Mesothelial cell of epicardium (in vitro differentiated cells): ENCODE results near the gene VAMP7. TPM values are rescaled to one million over a fixed set of nuclear protein-coding genes. Genes with fewer than 3 reads are reported as not detected.

Source experiments
- DNase-seq, 2 experiments: peaks; one replicate each; pipeline ENCODE4 v3.0.0; 2021; ENCODE audit warnings: low spot score in 2 of 2; ENCODE audit not compliant: unreplicated experiment in 2 of 2
- H3K27ac Mint-ChIP-seq: 2 replicates; pipeline ENCODE4 v1.8.0; 2021; ENCODE audit warnings: mixed read lengths
- H3K27me3 Mint-ChIP-seq: 2 replicates; pipeline ENCODE4 v1.8.0; 2021; ENCODE audit warnings: low read depth, mixed read lengths
- H3K36me3 Mint-ChIP-seq: 2 replicates; pipeline ENCODE4 v1.8.0; 2021; ENCODE audit warnings: mixed read lengths
- H3K4me1 Mint-ChIP-seq: 2 replicates; pipeline ENCODE4 v1.8.0; 2021; ENCODE audit warnings: mixed read lengths
- H3K4me3 Mint-ChIP-seq: 2 replicates; pipeline ENCODE4 v1.8.0; 2021; ENCODE audit warnings: mild to moderate bottlenecking, moderate library complexity, mixed read lengths
- H3K9me3 Mint-ChIP-seq: 2 replicates; pipeline ENCODE4 v1.8.0; 2021; ENCODE audit warnings: mixed read lengths
- total RNA-seq: library from RNA; stranded (reverse); gene quantifications from 3 replicates; pipeline ENCODE4 v1.2.1, GENCODE V29; 2021
- TF ChIP-seq, protein P1 (sequence below): fragments of 200-600 bp; sonication (generic); IDR thresholded peaks from one replicate; pipeline ENCODE4 v1.5.0; 2021; ENCODE audit warnings: antibody characterized with exemption; ENCODE audit not compliant: unreplicated experiment

The VAMP7 gene
- total RNA-seq, 1 donor from 2014 or later: 20.5 TPM

DNA sequence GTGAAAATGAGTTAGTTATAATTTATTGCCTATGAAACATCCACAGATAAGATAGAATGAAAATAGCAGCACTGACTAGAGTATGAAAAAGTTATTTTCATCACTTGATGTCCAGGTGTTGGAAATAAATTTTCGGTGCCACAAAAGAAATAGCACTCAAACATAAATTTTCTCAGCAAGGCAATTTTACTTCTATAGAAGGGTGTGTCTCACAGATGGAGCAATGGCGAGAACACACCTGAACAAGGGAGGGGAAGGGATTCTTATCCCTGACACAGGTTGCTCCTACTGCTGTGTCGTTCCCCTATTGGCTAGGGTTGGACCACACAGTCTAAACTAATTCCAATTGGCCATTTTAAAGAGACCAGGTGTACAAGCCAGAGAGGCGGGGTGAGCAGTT is 13.3 kb upstream of the VAMP7 start:
- Mint-ChIP-seq H3K4me1 (no peaks in the 10 kb centered on the region), H3K4me3 (no peak overlapping the region), H3K27ac (no peak overlapping the region), H3K27me3 (no peaks in the 10 kb centered on the region), H3K9me3 (peaks cover 44% of the 10 kb centered on the region), H3K36me3 (no peaks in the 10 kb centered on the region)
- DNase-seq: no peak
- TF ChIP-seq, protein P1, sequence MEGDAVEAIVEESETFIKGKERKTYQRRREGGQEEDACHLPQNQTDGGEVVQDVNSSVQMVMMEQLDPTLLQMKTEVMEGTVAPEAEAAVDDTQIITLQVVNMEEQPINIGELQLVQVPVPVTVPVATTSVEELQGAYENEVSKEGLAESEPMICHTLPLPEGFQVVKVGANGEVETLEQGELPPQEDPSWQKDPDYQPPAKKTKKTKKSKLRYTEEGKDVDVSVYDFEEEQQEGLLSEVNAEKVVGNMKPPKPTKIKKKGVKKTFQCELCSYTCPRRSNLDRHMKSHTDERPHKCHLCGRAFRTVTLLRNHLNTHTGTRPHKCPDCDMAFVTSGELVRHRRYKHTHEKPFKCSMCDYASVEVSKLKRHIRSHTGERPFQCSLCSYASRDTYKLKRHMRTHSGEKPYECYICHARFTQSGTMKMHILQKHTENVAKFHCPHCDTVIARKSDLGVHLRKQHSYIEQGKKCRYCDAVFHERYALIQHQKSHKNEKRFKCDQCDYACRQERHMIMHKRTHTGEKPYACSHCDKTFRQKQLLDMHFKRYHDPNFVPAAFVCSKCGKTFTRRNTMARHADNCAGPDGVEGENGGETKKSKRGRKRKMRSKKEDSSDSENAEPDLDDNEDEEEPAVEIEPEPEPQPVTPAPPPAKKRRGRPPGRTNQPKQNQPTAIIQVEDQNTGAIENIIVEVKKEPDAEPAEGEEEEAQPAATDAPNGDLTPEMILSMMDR: no peak

DNA sequence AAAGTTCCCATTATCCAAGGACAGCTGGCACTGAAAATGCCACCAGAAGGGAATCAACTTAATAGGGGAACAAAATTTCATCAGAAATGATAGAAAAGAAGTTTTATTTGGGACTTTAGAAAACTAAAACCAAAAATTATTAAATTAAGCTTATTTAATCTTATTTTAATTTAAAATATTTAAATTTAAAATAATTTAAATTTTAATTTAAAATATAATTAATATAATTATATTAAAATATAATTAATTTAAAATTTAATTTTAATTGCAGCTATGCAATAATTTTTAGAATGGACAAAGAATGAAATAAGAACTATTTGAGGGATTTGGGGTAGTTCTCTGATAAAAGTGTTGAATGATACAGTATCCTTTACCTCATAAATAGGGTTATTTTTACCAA is 10.2 kb upstream of the VAMP7 start:
- Mint-ChIP-seq H3K27me3 (no peaks in the 10 kb centered on the region), H3K4me1 (no peaks in the 10 kb centered on the region), H3K36me3 (no peaks in the 10 kb centered on the region), H3K4me3 (no peak overlapping the region), H3K9me3 (peaks cover 34% of the 10 kb centered on the region), H3K27ac (no peak overlapping the region)
- DNase-seq: no peak
- TF ChIP-seq, protein P1: no peak

DNA sequence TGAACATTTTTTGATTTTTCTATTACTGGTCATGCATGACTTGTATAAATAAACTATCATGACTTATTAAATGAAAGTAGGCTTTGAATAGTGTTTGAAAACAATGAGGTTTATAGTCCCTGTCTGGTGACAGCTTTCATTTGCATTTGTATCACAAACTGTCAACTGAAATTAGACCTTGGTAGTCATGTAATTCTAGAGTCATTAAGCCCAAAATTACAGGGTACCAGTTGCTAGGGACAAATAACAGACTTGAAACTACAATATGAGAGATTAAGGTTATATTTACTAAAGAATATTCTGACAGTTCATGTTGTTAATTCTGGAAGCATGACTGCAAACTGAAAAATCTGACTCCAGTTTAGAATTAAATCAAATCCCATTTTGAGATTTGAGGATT is 9.2 kb upstream of the VAMP7 start:
- DNase-seq: no peak
- Mint-ChIP-seq H3K36me3 (no peaks in the 10 kb centered on the region), H3K27ac (no peak overlapping the region), H3K27me3 (no peaks in the 10 kb centered on the region), H3K9me3 (peaks cover 29% of the 10 kb centered on the region), H3K4me3 (no peak overlapping the region), H3K4me1 (no peaks in the 10 kb centered on the region)
- TF ChIP-seq, protein P1: no peak

DNA sequence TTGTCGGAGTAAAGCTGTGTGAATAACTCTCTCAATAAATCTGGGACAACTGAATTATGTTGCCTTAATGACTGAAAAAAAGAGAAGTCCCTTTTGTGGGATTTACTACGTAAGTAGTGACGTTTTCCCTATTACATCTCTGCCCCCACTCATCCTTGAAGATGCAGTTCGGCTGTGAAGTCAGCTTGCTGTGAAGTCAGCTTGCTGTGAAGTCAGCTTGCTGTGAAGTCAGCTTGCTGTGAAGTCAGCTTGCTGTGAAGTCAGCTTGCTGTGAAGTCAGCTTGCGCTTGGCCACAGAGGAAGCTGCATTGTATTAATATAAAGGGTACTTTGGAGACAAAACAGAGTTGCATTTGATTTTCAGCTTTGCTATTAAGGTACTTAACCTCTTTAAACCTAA is 8.0 kb upstream of the VAMP7 start:
- Mint-ChIP-seq H3K27ac (no peak overlapping the region), H3K36me3 (no peaks in the 10 kb centered on the region), H3K27me3 (no peaks in the 10 kb centered on the region), H3K4me1 (no peaks in the 10 kb centered on the region), H3K9me3 (peaks cover 20% of the 10 kb centered on the region), H3K4me3 (no peak overlapping the region)
- DNase-seq: no peak
- TF ChIP-seq, protein P1: no peak

DNA sequence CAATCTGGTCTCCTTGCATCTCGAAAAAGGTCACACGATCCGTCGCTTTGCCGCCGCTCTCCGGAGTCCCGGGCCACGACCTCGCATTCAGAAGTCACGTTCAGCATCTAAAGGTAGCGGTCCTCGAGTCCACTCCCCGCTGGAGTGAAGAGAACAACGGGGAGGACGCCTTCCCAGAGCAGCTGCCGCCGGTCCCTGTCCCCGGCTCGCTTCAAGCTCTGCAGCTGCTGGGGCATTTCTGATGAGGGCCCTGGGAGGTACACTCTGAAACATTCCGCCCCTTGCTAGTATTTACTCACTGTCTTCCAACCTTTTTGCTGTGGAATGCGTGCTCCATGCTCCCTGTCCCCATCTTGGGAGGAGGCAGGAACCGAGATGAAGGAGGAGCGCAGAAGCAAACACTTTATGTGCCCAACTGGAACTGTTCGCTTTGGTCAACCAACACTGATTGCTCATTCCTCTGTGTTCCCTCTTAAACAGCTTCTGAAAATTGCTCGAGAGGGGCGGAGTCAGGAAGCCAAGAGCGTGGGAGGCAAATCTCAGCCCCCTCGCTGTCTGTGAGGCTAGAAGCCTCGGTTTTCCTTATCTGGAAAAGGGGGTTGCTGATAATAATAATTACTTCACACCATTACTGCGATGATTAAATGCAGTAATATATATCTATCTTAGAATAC is 6.4 kb upstream of the VAMP7 start:
- TF ChIP-seq, protein P1: no peak
- Mint-ChIP-seq H3K36me3 (no peaks in the 10 kb centered on the region), H3K9me3 (peaks cover 9% of the 10 kb centered on the region), H3K4me3 (no peak overlapping the region), H3K27ac (no peak overlapping the region), H3K4me1 (no peaks in the 10 kb centered on the region), H3K27me3 (no peaks in the 10 kb centered on the region)
- no peak for DNase-seq

DNA sequence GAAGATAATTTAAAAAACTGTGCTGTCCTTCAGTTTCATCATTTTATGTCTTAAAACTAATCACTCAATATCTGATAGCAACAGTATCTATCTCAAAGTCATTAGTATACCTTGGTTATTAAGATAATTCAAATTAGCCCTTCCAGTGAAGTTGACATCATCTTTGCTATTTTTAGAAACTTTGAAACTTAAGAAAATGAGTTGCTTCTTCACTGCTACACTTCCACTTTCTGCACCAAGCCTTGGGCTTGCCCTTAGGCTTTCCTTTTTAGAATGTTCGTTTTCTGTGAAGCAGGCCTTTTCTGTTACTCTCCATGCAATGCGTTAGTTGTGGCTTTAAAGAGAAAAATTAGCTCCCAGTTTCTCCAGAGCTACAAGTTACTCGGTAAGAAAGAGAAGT is 4.4 kb upstream of the VAMP7 start:
- Mint-ChIP-seq H3K4me3 (no peak overlapping the region), H3K4me1 (peaks cover 1% of the 10 kb centered on the region), H3K36me3 (no peaks in the 10 kb centered on the region), H3K27me3 (no peaks in the 10 kb centered on the region), H3K9me3 (peaks cover 7% of the 10 kb centered on the region), H3K27ac (no peak overlapping the region)
- TF ChIP-seq, protein P1: no peak
- DNase-seq: no peak
